Activated CD8-positive, alpha-beta memory T cell treated with anti-CD3 and anti-CD28 coated beads, Interleukin-2, amount 50 U/mL, for 48 hours (primary cell): Measurements from ENCODE around the gene IGSF8.

Experiments
- DNase-seq: peaks from one replicate; pipeline ENCODE4 v3.0.0-alpha.2; 2020

Gene IGSF8

DNA sequence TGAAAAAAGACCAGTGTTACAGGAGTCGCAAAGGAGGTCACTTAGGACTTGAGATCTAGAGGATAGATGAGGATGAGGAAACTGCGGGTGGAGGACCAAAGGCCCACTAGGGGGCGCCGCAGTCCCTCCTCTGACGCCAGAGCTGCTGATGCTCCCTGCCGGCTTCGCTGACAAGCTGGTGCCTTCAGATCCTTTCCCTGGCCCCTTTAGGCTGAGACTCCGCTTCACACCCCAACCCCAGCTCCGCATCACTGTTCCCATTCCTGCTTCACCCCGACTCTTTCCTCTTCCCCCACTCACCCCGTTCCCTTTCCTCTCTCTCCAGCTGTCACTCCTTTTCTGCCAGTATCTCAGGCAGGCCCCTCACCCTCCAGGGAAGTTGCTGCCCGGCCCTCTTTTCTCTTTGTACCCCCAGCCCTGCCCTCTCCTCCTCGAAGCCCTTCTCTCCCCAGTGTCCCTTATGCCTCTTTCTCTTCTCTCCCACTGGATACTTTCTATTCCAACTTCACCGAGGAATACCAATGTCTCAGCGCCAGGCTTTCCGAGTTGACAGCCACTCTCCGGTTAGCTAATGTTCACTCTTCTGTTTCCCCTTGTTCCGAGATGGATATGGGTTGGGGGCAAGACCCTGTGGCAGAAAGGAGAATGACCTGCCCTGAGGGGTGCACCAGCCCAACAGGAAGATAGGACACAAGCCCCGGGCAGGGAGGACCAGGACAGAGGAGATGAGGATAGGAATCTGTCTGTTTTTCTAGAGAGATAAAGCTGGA lies 12.5 kb downstream of the IGSF8 start:
- DNase-seq = peak; percentile 93

- no peak for DNase-seq
These were observed 13.6 kb downstream of the IGSF8 start for GRCh38 chr1:160084771-160085321.

GRCh38 chr1:160083968-160084770 lies 14.2 kb downstream of the IGSF8 start:
- peak; percentile 83 for DNase-seq

DNA sequence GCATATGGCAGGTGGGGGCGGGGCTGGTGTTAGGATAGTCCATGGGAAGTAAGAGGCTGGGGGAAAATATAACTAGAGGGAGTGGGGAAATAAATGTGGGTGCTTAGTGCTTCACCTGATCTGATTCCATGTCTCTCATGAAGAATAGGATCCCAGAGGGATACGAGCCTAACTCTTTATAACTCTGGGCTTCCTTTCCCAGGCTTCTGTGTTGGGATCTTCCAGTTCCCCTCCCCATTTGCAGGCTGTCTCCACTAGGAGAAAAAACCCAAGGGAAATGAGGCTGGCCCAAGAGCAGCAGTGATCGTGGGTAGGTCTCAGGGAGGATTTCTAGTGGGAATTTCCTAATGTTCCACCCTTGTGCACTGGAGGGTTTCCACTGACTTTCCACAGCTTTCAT lies 15.5 kb downstream of the IGSF8 start:
- DNase-seq = no peak

- DNase-seq = no peak
These were observed 15.9 kb downstream of the IGSF8 start for GRCh38 chr1:160082487-160082886.

- no peak for DNase-seq
These were observed 17.0 kb downstream of the IGSF8 start, which contains the start of gene KCNJ9 for GRCh38 chr1:160081261-160081936. Gene KCNJ9, plus strand, starts transcription at chr1:160081538. Its CDS starts 2,493 bp downstream, at chr1:160084031.

DNA sequence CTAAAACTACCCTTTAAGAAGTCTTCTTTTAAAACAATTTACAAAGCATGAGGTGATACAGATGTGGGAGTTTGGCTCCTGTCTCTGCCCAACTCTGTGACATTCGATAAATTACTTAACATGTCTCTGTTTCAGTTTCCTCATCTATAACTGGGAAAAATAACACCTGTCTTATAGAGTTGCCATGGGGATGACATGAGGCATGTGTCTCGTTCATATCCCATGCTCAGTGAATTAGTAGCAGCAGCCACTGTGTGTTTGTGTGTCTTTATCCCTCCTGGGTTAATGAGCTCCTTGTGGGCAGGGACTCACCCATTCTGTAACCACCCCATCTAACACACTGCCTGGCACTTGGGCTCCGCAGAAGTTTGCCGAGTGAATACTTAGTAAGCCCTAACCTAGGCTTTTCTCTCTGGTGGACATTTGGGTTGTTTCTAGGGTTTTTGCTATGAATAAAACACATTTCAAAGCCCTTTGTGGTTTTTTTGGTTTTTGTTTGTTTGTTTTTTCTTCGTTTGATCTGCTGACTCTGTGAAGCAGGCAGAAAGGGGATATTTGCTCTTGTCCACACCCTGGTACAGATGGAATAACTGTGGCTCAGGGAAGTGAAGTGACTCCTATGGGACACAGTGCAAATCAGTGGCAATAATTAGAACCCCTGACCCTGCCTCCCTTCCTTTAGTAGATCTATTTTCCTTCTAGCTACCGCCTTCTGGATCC lies 17.9 kb downstream of the IGSF8 start:
- DNase-seq = no peak

GRCh38 chr1:160079448-160079847 lies 19.0 kb downstream of the IGSF8 start:
- DNase-seq = no peak

DNA sequence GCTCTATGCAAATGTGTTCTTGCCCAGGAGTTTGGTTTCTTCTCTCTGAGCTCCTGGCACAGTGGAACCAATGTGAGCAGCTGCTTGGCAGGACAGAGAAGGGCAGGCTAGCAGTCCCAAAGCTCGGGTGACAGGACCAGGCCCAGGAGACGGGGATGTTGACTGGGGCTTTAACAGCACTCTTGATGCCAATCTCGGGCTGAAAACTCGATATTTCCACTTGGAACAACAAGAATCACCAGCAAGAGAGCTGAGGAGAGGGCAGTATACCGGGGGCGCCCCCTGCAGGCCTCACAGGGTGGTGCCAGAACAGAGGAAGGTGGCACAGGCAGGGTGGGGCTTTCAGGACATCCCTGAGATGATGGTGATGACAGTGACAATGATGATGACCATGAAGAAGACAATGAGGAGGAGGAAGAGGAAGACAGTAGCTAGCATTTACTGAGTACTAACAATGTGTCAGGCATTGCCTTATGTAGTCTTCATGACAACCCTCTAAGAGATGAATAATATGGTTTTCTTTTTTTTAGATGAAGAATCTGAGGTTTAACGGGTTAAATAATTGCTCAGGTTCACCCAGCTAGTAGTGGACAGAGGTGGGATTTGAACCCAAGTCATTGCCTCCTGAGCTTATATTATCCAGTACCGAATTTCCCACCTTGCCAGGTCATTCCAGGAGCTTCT lies 19.8 kb downstream of the IGSF8 start:
- peak; percentile 86 for DNase-seq

DNA sequence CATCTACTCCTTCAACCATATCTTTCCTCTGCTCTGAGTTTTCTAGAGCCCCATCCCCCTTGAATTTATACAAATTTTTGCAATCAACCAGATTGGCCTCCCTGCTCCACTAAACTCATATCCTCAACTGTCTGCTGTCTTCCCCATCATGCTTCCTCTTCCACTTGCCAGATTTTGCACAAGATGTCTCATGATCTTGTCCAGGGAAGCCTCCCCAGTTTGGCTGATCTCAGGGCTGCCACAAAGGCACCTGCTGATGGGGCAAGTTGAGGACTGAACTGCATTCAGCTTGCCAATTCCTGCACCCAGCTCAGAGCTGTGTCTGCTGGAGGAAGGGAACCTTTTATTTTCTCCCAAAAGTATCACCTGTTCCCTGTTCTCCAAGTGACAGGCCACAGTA lies 20.9 kb downstream of the IGSF8 start:
- DNase-seq = no peak

DNA sequence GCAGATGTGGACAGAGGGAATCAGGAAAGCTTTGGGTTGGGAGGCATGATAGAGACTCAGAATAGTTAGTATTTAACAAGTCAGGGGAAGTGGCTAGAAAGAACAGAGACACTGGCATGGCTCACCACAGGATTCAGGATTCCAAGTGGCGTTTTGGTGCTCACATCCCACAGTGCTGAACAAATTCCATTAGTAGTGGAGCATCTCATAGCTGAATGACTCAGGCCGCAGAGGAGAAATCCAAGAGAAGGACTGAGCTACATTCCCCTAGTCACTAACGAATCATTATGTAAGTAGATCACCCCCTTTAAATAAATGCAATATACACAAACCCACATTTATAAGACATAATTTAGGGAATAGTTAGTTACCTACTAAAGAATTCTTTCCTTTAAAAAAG lies 22.1 kb downstream of the IGSF8 start:
- DNase-seq = no peak

- DNase-seq = no peak
These were observed 22.6 kb downstream of the IGSF8 start for GRCh38 chr1:160075836-160076235.

DNA sequence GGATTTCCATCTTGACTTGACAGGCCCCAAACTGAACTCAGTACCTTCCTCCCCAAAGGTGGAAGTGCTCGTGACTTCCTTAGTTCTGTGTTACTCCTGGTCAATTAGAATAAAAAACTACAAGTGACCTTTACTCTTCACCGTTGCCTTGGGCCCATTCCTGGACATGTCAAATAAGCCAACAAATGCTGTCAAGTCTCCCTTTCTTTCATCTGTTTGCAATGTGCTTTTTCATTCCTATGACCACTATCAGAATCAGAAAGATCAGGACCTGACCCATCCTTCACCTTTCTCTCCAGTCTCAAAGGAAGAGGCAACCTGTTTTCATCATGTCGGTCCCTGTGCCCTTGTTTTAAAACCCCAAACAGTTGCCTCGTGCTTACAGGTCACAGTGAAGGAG lies 23.6 kb downstream of the IGSF8 start:
- no peak for DNase-seq

DNA sequence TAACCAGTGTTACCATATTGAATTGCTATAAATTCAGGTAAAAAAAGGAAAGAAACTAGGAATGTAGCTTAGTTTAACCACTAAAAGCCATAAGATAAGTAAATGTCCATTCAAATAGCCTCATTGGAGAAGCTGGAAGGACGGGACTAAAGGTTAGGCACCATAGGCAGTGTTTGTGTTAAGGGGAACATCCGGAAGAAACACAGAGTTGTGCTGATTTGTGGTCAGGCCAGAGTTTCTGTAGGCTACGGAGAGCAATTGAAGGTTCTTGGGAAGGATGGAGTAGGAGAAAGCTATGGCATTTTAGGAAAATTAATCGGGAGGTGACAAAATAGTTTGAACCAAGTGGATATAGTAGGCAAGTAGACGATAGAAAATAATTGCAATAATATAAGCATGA lies 27.1 kb downstream of the IGSF8 start:
- no peak for DNase-seq

DNA sequence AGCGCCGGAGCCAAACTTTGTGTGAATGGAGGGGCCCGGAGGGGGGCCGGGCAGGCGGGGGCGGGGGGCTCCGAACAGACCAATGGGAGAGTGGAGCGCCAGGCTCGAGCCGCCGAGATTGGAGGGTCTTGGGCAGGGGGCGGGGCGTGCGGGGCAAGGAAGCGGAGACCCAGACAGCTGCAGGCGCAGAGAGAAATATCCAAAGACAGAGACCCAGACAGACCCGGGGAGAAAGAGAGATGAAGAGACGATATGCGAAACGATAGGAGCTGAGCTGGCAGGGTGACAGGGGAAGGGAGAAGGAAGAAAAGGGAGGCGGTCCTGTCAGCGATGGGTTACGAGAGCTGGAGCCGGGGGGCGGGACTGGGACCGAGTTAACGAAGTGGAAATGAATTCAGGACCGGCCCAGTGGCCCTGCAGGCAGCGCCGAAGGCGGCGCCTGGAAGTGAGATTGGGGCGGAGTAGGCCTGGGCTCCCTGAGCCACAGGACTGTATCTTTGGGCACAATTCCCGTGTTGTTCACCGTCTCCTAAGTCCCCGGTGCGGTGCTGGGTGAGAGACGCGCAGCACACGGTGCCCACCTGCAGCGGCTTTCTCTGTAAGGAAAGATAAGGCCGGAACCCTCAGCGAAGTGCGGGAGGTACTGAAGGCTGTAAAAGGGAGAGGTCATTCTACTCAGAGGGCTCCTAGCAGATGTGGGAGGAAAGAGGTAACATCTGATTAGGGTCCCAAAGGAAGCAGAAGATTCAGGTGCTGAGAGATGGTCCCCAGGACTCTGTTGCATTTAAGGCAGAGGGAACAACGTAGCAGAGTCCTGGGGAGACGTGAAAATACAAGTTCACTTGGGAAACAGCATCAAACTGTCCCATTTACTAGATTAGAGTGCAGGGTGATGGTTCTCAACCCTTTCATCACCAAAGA lies 27.9 kb downstream of the IGSF8 start:
- DNase-seq = peak; percentile 83

GRCh38 chr1:160069460-160070231 lies 28.8 kb downstream of the IGSF8 start, which contains the start of gene KCNJ10:
Gene KCNJ10, minus strand, starts transcription at chr1:160070160. Its CDS starts 27,628 bp downstream, at chr1:160042532.
- no peak for DNase-seq

GRCh38 chr1:160068225-160068624 lies 30.2 kb downstream of the IGSF8 start:
- DNase-seq = no peak

DNA sequence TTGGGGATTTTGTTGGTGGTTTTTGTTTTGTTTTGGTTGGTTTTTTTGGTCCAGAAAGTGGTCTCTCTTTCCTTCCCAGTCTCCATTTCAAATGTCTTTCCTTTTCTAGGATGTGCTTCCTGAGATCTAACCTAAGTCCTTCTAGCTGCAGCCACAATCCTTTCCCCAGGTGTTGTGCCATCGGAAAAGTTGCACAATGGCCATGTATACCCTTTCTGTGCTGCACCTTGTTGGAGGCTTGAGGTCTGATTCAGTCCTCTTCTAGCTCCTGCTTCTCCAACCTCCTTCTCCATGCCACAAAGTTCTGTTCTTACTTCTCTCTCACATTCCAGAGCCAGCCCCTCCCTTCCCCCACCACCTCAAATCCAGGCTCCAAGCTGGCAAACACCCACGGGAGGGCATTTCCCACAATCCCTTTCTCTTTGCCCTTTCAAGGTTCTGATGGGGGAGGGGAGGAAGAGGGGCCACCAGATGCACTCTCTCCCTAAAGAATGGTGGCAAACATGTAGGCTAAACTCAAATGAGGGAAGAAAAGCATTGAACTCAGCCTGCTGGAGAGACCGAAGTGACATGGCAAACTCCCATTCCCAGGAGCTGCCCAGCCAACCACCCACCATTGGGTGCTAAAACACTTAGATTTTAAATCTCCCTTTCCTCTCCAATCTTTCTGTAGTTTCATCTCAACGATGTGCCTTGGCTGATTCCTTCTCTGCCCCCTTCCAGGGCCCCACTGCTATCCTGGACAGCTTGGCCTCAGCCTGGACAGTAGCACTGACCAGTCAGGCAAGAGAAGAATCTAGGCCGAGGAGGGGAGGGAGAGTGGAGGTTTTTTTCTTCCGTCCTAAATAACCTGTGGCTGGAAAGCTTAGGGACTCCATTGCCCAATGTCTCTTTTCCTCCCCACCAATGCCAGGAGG lies 31.3 kb downstream of the IGSF8 start:
- DNase-seq = no peak

- no peak for DNase-seq
These were observed 33.7 kb downstream of the IGSF8 start for GRCh38 chr1:160064746-160065145.
